Breast epithelium (tissue), 4 donors: Measurements from ENCODE around the gene RUFY2. TPM values are rescaled to one million over a fixed set of nuclear protein-coding genes. Genes with fewer than 3 reads are reported as not detected.

ENCODE experiments used
- DNase-seq, 2 donors: peaks; one replicate each; pipeline ENCODE4 v3.0.0-alpha.2; 2019; ENCODE audit warnings: low spot score in 2 of 2
- H3K27ac ChIP-seq, 2 donors: fragments of 200-600 bp; sonication (generic) in 1 of 2; one replicate each; pipeline ENCODE4 v1.5.1; 2016 to 2019; ENCODE audit warnings: mild to moderate bottlenecking in 1 of 2
- H3K27me3 ChIP-seq, 2 donors: fragments of 200-600 bp; sonication (generic) in 1 of 2; one replicate each; pipeline versions ENCODE4 v1.5.1 to v1.6.0; 2017 to 2019; ENCODE audit warnings: control low read depth in 1 of 2, mild to moderate bottlenecking in 1 of 2
- H3K36me3 ChIP-seq: fragments of 200-600 bp; one replicate; pipeline ENCODE4 v1.5.1; 2019
- H3K4me1 ChIP-seq, 2 donors: fragments of 200-600 bp; sonication (generic); one replicate each; pipeline ENCODE4 v1.5.1; 2016 to 2019; ENCODE audit warnings: control low read depth in 1 of 2
- H3K4me3 ChIP-seq, 3 donors: fragments of 200-600 bp; sonication (generic); 1 replicate in 2 of 3; 2 replicates in 1 of 3; pipeline ENCODE4 v1.5.1; 2016 to 2019; ENCODE audit warnings: mild to moderate bottlenecking in 3 of 3, moderate library complexity in 2 of 3
- H3K9me3 ChIP-seq, 2 donors: fragments of 200-600 bp; sonication (generic) in 1 of 2; one replicate each; pipeline ENCODE4 v1.5.1; 2016 to 2019; ENCODE audit warnings: control low read depth in 1 of 2
- POLR2A ChIP-seq: fragments of 450-650 bp; IDR thresholded peaks from one replicate; pipeline ENCODE4 v1.6.1; 2016; ENCODE audit warnings: antibody characterized with exemption, mild to moderate bottlenecking, moderate library complexity
- POLR2AphosphoS5 ChIP-seq, 3 donors: sonication (generic); formaldehyde crosslinking; IDR thresholded peaks; one replicate each; pipeline ENCODE4 v1.6.1; 2017; ENCODE audit warnings: antibody characterized with exemption in 3 of 3
- intact Hi-C: fragments of 100-400 bp; cut with DNase I; formaldehyde crosslinking; loops from one replicate; pipeline ENCODE4 v1.15.1; 2023; ENCODE audit warnings: low total_unique reads
- total RNA-seq, 3 donors: library from RNA; depleted of rRNA; stranded (reverse); fragments of >200 nt; gene quantifications; one replicate each; pipeline ENCODE4 v1.1.0, GENCODE V29; 2016
- TF ChIP-seq, protein P1 (sequence below), 3 donors: fragments of 450-650 bp; IDR thresholded peaks; one replicate each; pipeline ENCODE4 v1.5.1; 2016 to 2017; ENCODE audit warnings: antibody characterized with exemption in 3 of 3, mild to moderate bottlenecking in 3 of 3, moderate library complexity in 3 of 3

The RUFY2 gene
- total RNA-seq, 3 donors from 2014 or later, result 20.5 to 47.0 (median 31.1) TPM

GRCh38 chr10:68435803-68436202 is 28.7 kb upstream of the RUFY2 start:
- TF ChIP-seq POLR2AphosphoS5 (IDR thresholded peaks at IDR 0.05) (no peak), POLR2A (no peak)
- TF ChIP-seq, protein P1, sequence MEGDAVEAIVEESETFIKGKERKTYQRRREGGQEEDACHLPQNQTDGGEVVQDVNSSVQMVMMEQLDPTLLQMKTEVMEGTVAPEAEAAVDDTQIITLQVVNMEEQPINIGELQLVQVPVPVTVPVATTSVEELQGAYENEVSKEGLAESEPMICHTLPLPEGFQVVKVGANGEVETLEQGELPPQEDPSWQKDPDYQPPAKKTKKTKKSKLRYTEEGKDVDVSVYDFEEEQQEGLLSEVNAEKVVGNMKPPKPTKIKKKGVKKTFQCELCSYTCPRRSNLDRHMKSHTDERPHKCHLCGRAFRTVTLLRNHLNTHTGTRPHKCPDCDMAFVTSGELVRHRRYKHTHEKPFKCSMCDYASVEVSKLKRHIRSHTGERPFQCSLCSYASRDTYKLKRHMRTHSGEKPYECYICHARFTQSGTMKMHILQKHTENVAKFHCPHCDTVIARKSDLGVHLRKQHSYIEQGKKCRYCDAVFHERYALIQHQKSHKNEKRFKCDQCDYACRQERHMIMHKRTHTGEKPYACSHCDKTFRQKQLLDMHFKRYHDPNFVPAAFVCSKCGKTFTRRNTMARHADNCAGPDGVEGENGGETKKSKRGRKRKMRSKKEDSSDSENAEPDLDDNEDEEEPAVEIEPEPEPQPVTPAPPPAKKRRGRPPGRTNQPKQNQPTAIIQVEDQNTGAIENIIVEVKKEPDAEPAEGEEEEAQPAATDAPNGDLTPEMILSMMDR (IDR thresholded peaks at IDR 0.05), result no peak
- intact Hi-C loops, result no loop called here

GRCh38 chr10:68434657-68435056 is 27.6 kb upstream of the RUFY2 start:
- Histone ChIP-seq H3K4me1 (no peaks in the 10 kb centered on the region), H3K36me3 (no peaks in the 10 kb centered on the region), H3K27ac (no peak overlapping the region), H3K27me3 (no peaks in the 10 kb centered on the region), H3K4me3 (no peak overlapping the region), H3K9me3 (no peaks in the 10 kb centered on the region)
- TF ChIP-seq POLR2AphosphoS5 (IDR thresholded peaks at IDR 0.05) (no peak), POLR2A (no peak)
- TF ChIP-seq, protein P1 (IDR thresholded peaks at IDR 0.05), result no peak
- intact Hi-C loops, result no loop called here
- no peak for DNase-seq

More at GRCh38 chr10:68435803-68436202, 28.7 kb upstream of the RUFY2 start:
- Histone ChIP-seq H3K9me3 (no peaks in the 10 kb centered on the region), H3K36me3 (no peaks in the 10 kb centered on the region), H3K27ac (no peak overlapping the region), H3K27me3 (no peaks in the 10 kb centered on the region), H3K4me1 (no peaks in the 10 kb centered on the region), H3K4me3 (no peak overlapping the region)
- no peak for DNase-seq

DNA sequence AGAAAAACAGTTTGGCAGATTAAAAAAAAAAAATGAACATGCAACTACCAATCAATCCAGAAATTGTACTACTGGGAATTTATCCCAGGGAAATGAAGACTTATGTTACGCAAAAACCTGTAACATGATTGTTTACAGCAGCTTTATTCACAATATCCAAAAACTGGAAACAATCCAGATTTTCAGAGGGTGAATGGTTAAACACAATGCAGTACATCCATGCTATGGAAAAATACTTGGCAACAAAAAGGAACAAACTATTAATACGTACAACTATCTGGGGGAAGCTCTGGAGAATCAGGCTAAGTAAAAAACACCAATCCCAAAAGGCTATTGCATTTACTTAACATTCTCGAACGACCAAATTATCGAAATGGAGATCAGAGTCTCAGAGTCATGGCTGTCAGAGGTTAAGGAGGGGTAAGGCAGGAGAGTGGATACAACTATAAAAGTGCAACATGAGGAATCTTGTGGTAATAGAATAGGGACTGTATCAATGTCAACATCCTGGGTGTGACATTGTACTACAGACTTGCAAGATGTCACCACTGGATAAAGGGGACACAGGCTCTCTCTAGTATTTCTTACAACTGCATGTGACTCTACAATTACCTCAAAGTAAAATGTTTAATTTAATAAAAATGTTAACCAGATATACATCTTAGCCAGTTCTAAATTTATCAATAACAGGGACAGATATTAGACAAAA is 21.5 kb upstream of the RUFY2 start:
- H3K36me3 ChIP-seq, result no peaks in the 10 kb centered on the region
- intact Hi-C loops, result no loop called here
- no peak for DNase-seq
- no peaks in the 10 kb centered on the region for H3K4me1 ChIP-seq
- H3K4me3 ChIP-seq, result no peak overlapping the region
- no peak overlapping the region for H3K27ac ChIP-seq
- H3K27me3 ChIP-seq, result no peaks in the 10 kb centered on the region
- TF ChIP-seq, protein P1 (IDR thresholded peaks at IDR 0.05), result no peak
- no peak for TF ChIP-seq POLR2A
- TF ChIP-seq POLR2AphosphoS5 (IDR thresholded peaks at IDR 0.05), result no peak
- no peaks in the 10 kb centered on the region for H3K9me3 ChIP-seq

DNA sequence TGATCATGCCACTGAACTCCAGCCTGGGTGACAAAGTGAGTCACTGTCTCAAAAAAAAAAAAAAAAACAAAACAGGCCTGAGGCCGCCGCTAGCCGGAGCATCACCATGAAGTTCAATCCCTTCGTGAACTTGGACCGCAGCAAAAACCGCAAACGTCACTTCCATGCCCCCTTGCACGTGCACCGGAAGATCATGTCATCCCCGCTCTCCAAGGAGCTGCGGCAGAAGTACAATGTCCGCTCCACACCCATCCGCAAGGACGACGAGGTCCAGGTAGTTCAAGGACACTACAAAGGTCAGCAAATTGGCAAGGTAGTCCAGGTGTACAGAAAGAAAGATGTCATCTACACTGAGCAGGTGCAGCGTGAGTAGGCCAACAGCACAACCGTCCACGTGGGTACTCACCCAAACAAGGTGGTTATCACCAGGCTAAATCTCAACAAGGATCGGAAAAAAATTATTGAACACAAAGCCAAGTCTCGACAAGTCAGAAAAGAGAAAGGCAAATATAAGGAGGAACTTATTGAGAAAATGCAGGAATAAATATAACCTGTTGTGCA is 17.5 kb upstream of the RUFY2 start:
- DNase-seq, result no peak
- Histone ChIP-seq H3K36me3 (no peaks in the 10 kb centered on the region), H3K4me1 (no peaks in the 10 kb centered on the region), H3K4me3 (no peak overlapping the region), H3K9me3 (no peaks in the 10 kb centered on the region), H3K27ac (no peak overlapping the region), H3K27me3 (no peaks in the 10 kb centered on the region)
- TF ChIP-seq POLR2AphosphoS5 (IDR thresholded peaks at IDR 0.05) (no peak), POLR2A (no peak)
- TF ChIP-seq, protein P1 (IDR thresholded peaks at IDR 0.05), result no peak
- intact Hi-C loops, result no loop called here

DNA sequence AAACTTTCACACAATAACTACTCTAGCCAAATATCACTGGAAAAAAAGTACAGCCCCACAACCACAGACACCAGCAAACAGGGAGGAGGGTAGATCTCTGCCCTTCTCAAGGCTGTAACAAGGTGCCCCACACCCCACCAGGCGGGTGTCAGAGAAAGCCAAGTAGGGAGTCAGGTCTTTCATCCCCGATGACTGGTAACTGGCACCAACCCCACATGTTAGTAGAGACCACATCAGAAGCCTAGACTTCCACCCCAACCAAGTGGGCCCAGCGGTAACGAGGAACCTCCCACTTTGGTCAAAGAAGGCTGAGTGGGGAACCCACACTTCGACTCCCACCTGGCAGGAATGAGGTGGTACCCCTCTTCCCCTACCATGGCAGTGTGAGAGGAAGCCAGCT is 16.4 kb upstream of the RUFY2 start:
- H3K4me1 ChIP-seq, result no peaks in the 10 kb centered on the region
- H3K4me3 ChIP-seq, result no peak overlapping the region
- TF ChIP-seq POLR2A, result no peak
- TF ChIP-seq, protein P1 (IDR thresholded peaks at IDR 0.05), result no peak
- no peak for TF ChIP-seq POLR2AphosphoS5 (IDR thresholded peaks at IDR 0.05)
- no peak overlapping the region for H3K27ac ChIP-seq
- H3K36me3 ChIP-seq, result no peaks in the 10 kb centered on the region
- intact Hi-C loops, result no loop called here
- DNase-seq, result no peak
- no peaks in the 10 kb centered on the region for H3K27me3 ChIP-seq
- H3K9me3 ChIP-seq, result no peaks in the 10 kb centered on the region
